CD4-positive, alpha-beta T cell treated with Interleukin-15 for 4 hours (primary cell): ENCODE data around the gene CLDN11.
A peak's percentile ranks its signal among the peaks of the same experiment; 100 is the strongest.

ENCODE experiments used
- DNase-seq: peaks from one replicate; pipeline ENCODE4 v3.0.0-alpha.2; 2020; ENCODE audit warnings: low spot score

The CLDN11 gene

GRCh38 chr3:170418422-170419398 lies at the start of gene CLDN11:
Gene CLDN11, plus strand, starts transcription at chr3:170418868. Its CDS starts 199 bp downstream, at chr3:170419067.
- no peak for DNase-seq

DNA sequence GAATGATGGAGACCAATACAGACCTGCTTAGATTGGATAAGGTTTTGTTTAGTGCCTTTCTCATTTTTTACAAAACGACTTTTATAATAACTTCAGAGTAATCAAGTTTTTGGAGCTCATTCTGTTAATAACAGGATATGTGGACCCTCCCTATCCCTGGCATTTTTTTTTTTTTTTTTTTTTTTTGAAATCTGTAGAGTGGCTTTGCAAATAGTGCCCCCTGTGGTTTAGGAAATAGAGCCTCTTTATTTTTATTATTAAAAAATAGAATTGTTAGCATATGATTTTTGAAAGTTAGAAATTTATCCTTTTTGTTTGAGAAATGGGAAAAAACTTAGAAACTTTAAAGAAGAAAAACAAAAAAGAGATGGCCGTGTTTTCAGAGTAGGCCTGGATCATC lies 49.7 kb upstream of the CLDN11 start:
- no peak for DNase-seq

DNA sequence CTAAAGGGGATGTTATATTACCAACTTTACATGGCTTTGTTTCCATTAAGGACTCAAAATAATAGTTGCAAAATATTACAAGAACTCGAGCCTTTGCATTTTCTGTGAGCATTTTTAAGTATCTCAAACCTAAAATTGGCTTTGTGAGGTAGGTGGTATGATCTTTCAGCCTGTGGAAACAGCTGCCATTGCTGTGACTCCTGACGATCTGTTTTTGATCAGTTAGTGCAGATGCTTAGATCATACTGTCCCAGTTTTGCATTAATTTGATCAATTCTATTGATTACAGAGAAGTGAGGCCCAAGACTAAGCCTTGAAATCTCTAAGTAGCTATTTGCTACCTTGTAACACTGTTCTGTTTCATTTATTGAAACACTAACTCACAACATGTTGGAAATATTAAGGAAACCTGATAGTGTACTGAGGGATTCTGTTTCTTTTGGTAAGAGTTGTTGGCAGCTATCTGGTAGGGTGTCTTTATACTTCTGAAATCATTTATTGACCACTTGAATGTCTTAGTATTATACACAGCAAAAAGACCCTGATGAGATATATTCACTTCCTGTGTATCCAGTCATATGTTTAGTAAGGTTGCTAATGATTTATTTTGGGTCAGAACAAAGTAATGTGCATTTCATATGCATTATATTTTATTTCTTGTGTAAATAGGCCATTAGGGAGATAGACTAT lies 46.3 kb upstream of the CLDN11 start:
- no peak for DNase-seq

DNA sequence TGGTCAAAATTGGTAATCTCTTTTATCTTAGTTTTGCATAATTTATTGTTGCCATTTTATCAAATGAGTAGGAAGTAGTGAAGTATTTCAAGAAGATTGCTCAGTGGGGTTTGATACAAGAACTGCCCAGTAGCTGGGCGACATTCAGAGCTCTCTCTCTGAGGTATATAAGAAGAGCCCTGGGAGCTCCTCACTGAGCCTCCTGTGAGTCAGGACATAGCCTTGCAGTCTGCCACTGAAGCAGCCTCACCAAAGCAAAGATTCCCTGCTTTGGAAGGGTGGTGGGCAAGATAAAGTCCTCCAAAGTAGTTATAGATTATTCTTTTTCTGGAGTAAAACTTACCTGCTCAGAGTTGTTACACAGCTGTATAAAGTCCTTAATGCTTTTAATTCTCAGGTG lies 35.1 kb upstream of the CLDN11 start:
- DNase-seq = no peak

- DNase-seq = no peak
Observed at GRCh38 chr3:170386468-170386867, 32.2 kb upstream of the CLDN11 start.

DNA sequence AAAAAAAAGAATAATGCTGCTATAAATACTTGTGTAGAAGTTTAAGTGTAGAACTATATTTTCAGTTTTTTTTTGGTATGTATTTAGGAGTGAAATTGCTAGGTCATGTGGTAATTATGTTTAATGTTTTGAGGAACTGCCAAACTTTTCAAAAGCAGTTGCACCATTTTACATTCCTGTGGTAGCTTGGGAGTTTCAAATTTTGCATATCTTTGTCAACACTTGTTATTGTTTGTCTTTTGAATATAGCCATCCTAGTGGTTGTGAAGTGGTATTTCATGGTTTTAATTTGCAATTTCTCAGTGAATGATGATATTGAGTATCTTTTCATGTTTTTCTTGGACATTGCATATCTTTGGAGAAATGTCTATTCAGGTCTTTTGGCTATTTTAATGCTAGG lies 30.7 kb upstream of the CLDN11 start:
- no peak for DNase-seq

DNA sequence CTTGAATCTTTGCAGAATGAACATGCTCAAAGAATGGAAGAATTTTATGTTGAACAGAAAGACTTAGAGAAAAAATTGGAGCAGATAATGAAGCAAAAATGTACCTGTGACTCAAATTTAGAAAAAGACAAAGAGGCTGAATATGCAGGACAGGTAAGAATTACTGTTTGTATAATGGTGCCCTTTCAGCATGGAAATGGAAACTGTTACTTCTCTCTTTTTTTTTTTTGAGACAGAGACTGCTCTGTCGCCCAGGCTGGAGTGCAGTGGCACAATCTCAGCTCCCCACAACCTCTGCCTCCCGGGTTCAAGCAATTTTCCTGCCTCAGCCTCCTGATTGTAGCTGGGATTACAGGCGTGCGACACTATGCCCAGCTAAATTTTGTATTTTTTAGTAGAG lies 27.6 kb upstream of the CLDN11 start:
- DNase-seq = no peak

DNA sequence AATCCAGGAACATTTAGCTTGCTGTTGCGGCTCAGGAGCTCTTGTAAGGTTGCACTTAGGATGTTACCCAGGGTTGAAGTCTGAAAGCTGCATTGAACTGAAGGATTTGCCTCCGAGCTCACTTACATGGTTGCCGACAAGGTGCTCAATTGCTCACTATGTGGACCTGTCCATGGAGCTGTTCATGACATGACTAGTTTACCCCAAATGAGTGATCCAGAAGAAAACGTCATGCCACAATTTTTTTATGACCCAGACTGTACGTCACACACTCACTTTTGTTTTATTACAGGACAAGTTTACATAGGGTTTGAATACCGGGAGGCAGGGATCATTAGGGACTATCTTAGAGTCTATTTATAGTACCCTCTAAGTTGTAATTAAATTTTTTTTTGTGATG lies 21.0 kb upstream of the CLDN11 start:
- DNase-seq = no peak

- no peak for DNase-seq
Observed at GRCh38 chr3:170405101-170405500, 13.6 kb upstream of the CLDN11 start.

DNA sequence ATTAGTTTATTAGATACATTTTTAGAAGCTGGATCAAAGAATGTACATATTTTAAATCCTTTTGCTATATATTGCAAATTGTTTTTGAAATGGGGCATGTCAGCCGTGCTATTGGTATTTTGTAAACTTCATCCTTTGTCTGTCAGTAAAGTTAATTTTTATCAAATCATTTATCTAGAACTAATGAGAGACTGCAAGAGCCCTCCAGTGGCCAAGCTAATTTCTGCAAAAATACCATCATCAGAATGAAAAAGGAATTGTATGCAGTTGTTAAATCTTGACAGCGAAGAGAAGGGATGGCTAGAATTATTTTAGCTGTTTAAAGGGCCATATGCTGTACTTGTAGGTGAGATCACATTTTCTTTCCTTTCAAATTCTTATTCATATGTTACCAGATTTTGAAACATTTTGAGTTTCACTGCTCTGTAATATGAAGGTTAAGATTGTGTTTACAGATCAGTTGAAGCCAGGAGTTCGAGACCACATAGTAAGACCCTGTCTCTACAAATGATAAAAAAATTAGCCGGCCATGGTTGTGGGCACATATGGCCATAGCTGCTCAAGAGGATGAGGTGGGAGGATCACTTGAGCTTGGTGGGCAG lies 8.1 kb upstream of the CLDN11 start:
- DNase-seq = peak; percentile 12

- DNase-seq = no peak
Observed at GRCh38 chr3:170413291-170413690, 5.4 kb upstream of the CLDN11 start.

GRCh38 chr3:170414202-170414663 lies 4.4 kb upstream of the CLDN11 start:
- DNase-seq = peak; percentile 51

DNA sequence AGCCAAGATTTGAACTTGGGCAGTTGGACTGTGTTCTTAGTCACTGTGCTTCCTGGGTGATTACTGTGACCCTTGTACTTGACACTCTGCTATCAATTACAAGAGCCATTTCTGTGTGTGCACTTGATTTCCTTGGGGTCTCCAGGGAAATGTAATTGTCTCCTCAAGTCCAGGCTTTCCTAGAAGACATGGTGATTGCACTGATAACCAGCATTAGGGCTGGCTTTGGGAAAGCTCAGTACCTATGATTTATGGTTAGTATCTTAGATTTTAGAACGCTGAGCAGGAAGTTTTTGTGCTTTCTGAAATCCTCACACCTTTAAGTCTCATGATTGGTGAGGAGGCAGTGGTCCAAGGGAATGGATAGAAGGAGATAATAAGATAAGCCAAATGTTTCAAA lies 1.6 kb upstream of the CLDN11 start:
- no peak for DNase-seq

- DNase-seq = no peak
Observed at GRCh38 chr3:170419557-170420087, 954 bp downstream of the CLDN11 start.

GRCh38 chr3:170420307-170420821 lies 1.7 kb downstream of the CLDN11 start:
- DNase-seq = no peak

DNA sequence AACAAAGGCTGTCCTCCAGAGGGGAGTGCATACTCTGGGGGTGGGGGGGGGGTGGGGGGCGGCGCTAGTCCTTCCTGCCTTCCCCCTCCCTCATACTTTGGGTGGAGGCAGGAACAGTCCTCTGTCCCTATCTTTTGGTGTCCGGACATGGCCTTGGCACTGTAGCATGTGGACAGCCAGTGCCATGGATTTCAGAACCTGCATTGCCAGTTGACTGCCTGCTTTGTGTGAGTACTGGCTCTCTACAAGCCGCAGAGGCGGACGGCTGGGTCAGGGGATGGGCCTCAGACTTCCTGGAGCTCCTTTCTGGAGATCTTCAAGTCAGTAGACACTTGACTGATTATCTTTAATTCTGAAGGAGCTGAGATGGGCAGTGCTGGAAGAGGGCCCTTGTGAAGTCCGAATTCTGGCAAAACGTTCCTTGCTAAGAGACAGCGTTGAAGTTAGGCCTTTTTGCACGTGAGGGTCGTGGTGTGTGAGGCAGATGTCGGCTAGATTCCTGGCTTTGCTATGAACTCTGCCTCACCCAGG lies 2.5 kb downstream of the CLDN11 start:
- no peak for DNase-seq

GRCh38 chr3:170421758-170422157 lies 3.1 kb downstream of the CLDN11 start:
- DNase-seq = no peak

DNA sequence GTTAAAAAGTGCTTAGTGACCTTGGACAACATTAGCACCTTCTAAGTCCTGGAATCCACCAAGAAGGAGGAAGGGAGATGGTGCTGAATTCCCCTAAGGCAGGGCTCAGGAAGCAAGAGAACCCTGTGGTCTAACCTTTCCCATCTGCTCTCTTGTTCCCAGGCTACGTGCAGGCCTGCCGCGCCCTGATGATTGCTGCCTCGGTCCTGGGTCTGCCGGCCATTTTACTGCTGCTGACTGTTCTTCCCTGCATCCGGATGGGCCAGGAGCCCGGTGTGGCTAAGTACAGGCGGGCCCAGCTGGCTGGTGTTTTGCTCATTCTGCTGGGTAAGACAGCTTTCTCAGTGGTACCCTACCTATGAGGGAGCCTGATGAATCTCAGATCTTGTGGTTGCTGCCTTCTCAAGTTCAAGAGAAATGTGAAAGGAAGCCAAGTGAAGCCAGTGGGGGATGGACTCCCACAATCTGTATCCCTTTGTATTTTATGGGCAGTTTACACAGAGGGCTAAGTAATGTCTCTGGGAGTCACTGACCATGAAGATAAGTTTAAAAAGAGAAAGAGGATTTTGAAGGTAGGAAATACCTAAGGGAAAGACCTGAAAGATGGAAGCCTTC lies 4.4 kb downstream of the CLDN11 start:
- no peak for DNase-seq

GRCh38 chr3:170424879-170425278 lies 6.2 kb downstream of the CLDN11 start:
- no peak for DNase-seq

- no peak for DNase-seq
Observed at GRCh38 chr3:170425491-170426239, 7.0 kb downstream of the CLDN11 start.
